CD4-positive, alpha-beta T cell (primary cell): ENCODE measurements around the gene TXNDC5. TPM values are rescaled to one million over a fixed set of nuclear protein-coding genes. Genes with fewer than 3 reads are reported as not detected.

Experiments
- ATAC-seq: fragments of 200-7000 bp; cut with Tn5 transposase; one replicate; pipeline ENCODE4 v1.10.0; 2022; ENCODE audit warnings: mild to moderate bottlenecking; ENCODE audit not compliant: poor library complexity
- CTCF ChIA-PET: fragments of 350-600 bp; sonication (Branson Sonifier 250); formaldehyde crosslinking; loops from one replicate; lab custom pipeline; 2021; ENCODE audit warnings: antibody characterized with exemption, inconsistent platforms; lab: Charles Lee
- POLR2A ChIA-PET: fragments of 350-600 bp; sonication (Branson Sonifier 250); formaldehyde crosslinking; loops from one replicate; lab custom pipeline; 2021; ENCODE audit warnings: antibody characterized with exemption, inconsistent platforms; lab: Charles Lee
- DNase-seq, 14 experiments: peaks; one replicate each; pipeline ENCODE4 v3.0.0-alpha.2; 2013 to 2020; ENCODE audit warnings: mixed read lengths in 2 of 14
- H3K27ac ChIP-seq, 2 donors: one replicate each; pipeline versions ENCODE4 v1.5.1 to v1.7.0; 2013; ENCODE audit warnings: low read length in 2 of 2, low read depth in 1 of 2, mild to moderate bottlenecking in 1 of 2
- H3K27me3 ChIP-seq, 2 experiments: 1 replicate in 1 of 2; 2 replicates in 1 of 2; pipeline versions ENCODE4 v1.6.1 to v1.7.0; 2013; ENCODE audit warnings: low read length in 2 of 2, control low read depth in 1 of 2, mild to moderate bottlenecking in 1 of 2, moderate library complexity in 1 of 2; ENCODE audit not compliant: insufficient read depth in 2 of 2, control insufficient read depth in 1 of 2
- H3K36me3 ChIP-seq: one replicate; pipeline ENCODE4 v1.6.1; 2013; ENCODE audit warnings: low read length, control low read depth; ENCODE audit not compliant: insufficient read depth
- H3K4me1 ChIP-seq: one replicate; pipeline ENCODE4 v1.6.1; 2013; ENCODE audit warnings: low read length, control low read depth; ENCODE audit not compliant: insufficient read depth
- H3K4me3 ChIP-seq: one replicate; pipeline ENCODE4 v1.5.1; 2013; ENCODE audit warnings: mild to moderate bottlenecking, low read length, moderate library complexity
- H3K9me3 ChIP-seq, 2 experiments: 1 replicate in 1 of 2; 2 replicates in 1 of 2; pipeline versions ENCODE4 v1.6.1 to v1.7.0; 2013; ENCODE audit warnings: low read length in 2 of 2, mild to moderate bottlenecking in 2 of 2, control low read depth in 1 of 2, moderate library complexity in 1 of 2; ENCODE audit not compliant: control insufficient read depth in 1 of 2, insufficient read depth in 1 of 2
- H3K27ac Mint-ChIP-seq: one replicate; pipeline ENCODE4 v1.8.0; 2020; ENCODE audit warnings: mixed read lengths
- H3K27me3 Mint-ChIP-seq: one replicate; pipeline ENCODE4 v1.8.0; 2021; ENCODE audit warnings: mixed read lengths
- H3K36me3 Mint-ChIP-seq: one replicate; pipeline ENCODE4 v1.8.0; 2021; ENCODE audit warnings: low read depth, mixed read lengths
- H3K4me1 Mint-ChIP-seq: one replicate; pipeline ENCODE4 v1.8.0; 2021; ENCODE audit warnings: low read depth, mixed read lengths
- H3K4me3 Mint-ChIP-seq: one replicate; pipeline ENCODE4 v1.8.0; 2020; ENCODE audit warnings: mild to moderate bottlenecking, mixed read lengths
- H3K9me3 Mint-ChIP-seq: one replicate; pipeline ENCODE4 v1.8.0; 2020; ENCODE audit warnings: mixed read lengths
- CTCF ChIP-seq: fragments of 200-600 bp; IDR thresholded peaks from one replicate; pipeline ENCODE4 v1.8.0; 2022; ENCODE audit warnings: antibody characterized with exemption, mild to moderate bottlenecking
- intact Hi-C, 2 experiments: fragments of 100-400 bp; cut with DNase I in 1 of 2; cut with micrococcal nuclease in 1 of 2; formaldehyde crosslinking; loops; one replicate each; pipeline versions ENCODE4 v1.15.1 to v1.9.0; 2023 to 2025; cut with DNase I, micrococcal nuclease
- total RNA-seq, 174 experiments: library from RNA in 2 of 174; stranded (reverse) in 2 of 174; gene quantifications; one replicate each; pipeline ENCODE4 v1.2.3 and lab custom pipeline; 2021 to 2026

The TXNDC5 gene
- total RNA-seq, 2 experiments from 2014 or later = 4.2 to 7.8 TPM

- Mint-ChIP-seq H3K36me3 (peaks cover 79% of the 10 kb centered on the region), H3K4me1 (no peaks in the 10 kb centered on the region)
- H3K36me3 ChIP-seq = peaks cover 58% of the 10 kb centered on the region
These were observed 27.2 kb downstream of the TXNDC5 start for GRCh38 chr6:7883381-7883780.

GRCh38 chr6:7882505-7883257 is 27.9 kb downstream of the TXNDC5 start:
- H3K4me3 Mint-ChIP-seq = no peak overlapping the region
- no peaks in the 10 kb centered on the region for H3K27me3 Mint-ChIP-seq
- POLR2A ChIA-PET = no interaction called here
- Histone ChIP-seq H3K36me3 (peaks cover 51% of the 10 kb centered on the region), H3K9me3 (peaks cover 0 to 6% of the 10 kb centered on the region in 2 experiments), H3K27me3 (no peaks in the 10 kb centered on the region), H3K4me1 (no peaks in the 10 kb centered on the region), H3K4me3 (no peak overlapping the region), H3K27ac (no peak overlapping the region)
- H3K4me1 Mint-ChIP-seq = no peaks in the 10 kb centered on the region
- intact Hi-C loops = no loop called here
- TF ChIP-seq CTCF = no peak
- no peak overlapping the region for H3K27ac Mint-ChIP-seq
- H3K36me3 Mint-ChIP-seq = peaks cover 72% of the 10 kb centered on the region
- H3K9me3 Mint-ChIP-seq = no peaks in the 10 kb centered on the region
- DNase-seq = no peak
- ATAC-seq = no peak
- CTCF ChIA-PET = no interaction called here

More at GRCh38 chr6:7883381-7883780, 27.2 kb downstream of the TXNDC5 start:
- H3K9me3 Mint-ChIP-seq = no peaks in the 10 kb centered on the region
- Histone ChIP-seq H3K27ac (no peak overlapping the region), H3K4me3 (no peak overlapping the region), H3K9me3 (peaks cover 0 to 6% of the 10 kb centered on the region in 2 experiments), H3K27me3 (no peaks in the 10 kb centered on the region), H3K4me1 (no peaks in the 10 kb centered on the region)
- H3K27me3 Mint-ChIP-seq = no peaks in the 10 kb centered on the region
- H3K4me3 Mint-ChIP-seq = no peak overlapping the region
- intact Hi-C loops = no loop called here
- POLR2A ChIA-PET = no interaction called here
- TF ChIP-seq CTCF = no peak
- DNase-seq = no peak
- CTCF ChIA-PET = no interaction called here
- no peak for ATAC-seq
- no peak overlapping the region for H3K27ac Mint-ChIP-seq

- Mint-ChIP-seq H3K9me3 (no peaks in the 10 kb centered on the region), H3K4me1 (no peaks in the 10 kb centered on the region), H3K36me3 (peaks cover 64% of the 10 kb centered on the region), H3K27ac (no peak overlapping the region), H3K27me3 (no peaks in the 10 kb centered on the region), H3K4me3 (no peak overlapping the region)
- no peak for TF ChIP-seq CTCF
- H3K27me3 ChIP-seq = no peaks in the 10 kb centered on the region
- intact Hi-C loops = no loop called here
- CTCF ChIA-PET = no interaction called here
- DNase-seq (no peak), ATAC-seq (no peak)
- peaks cover 50% of the 10 kb centered on the region for H3K36me3 ChIP-seq
- H3K9me3 ChIP-seq = peaks cover 0 to 6% of the 10 kb centered on the region in 2 experiments
- H3K4me3 ChIP-seq = no peak overlapping the region
- no peaks in the 10 kb centered on the region for H3K4me1 ChIP-seq
- no peak overlapping the region for H3K27ac ChIP-seq
- POLR2A ChIA-PET = no interaction called here
These were observed 28.7 kb downstream of the TXNDC5 start for GRCh38 chr6:7881765-7882500.
